ENCODE results near the gene NSD2.

GRCh38 chr4:1868293-1868692, 2.9 kb upstream of the NSD2 start:
- TF ChIP-seq CTCF (conservative IDR thresholded peaks at IDR 0.05 in 1 of 2, IDR thresholded peaks at IDR 0.05 in 1 of 2; ENCODE audit: low read depth in 1 of 2, low read length in 2 of 2): no peak
- no peak for TF ChIP-seq EZH2 (IDR thresholded peaks at IDR 0.05; ENCODE audit: low read length, missing control alignments)

Measured in fibroblast of lung (primary cell).